GM12878 (cell line): ENCODE results near the gene SAFB. TPM values are rescaled to one million over a fixed set of nuclear protein-coding genes. Genes with fewer than 3 reads are reported as not detected.

Experiments
- BCL11A ChIP-seq: IDR thresholded peaks from 2 replicates; pipeline ENCODE4 v1.6.1; 2011; ENCODE audit warnings: low read depth, low read length
- CBFB ChIP-seq: IDR thresholded peaks from 2 replicates; pipeline ENCODE4 v1.6.1; 2016; ENCODE audit warnings: antibody characterized with exemption, low read depth
- CEBPB ChIP-seq, 2 experiments: fragments of 150-350 bp in 1 of 2; IDR thresholded peaks; 2 replicates each; pipeline ENCODE4 v1.6.1; 2012 to 2014; ENCODE audit warnings: low read depth in 2 of 2, low read length in 2 of 2, borderline replicate concordance in 1 of 2, inconsistent platforms in 1 of 2
- CHD1 ChIP-seq: IDR thresholded peaks from 2 replicates; pipeline ENCODE4 v1.6.1; 2012; ENCODE audit warnings: low read depth, low read length, improper control_type of control experiment
- EED ChIP-seq: sonication (generic); IDR thresholded peaks from 2 replicates; pipeline ENCODE4 v1.6.1; 2016; ENCODE audit warnings: antibody characterized with exemption, low read depth
- ETV6 ChIP-seq, 2 experiments: fragments of 450-650 bp in 1 of 2; IDR thresholded peaks in 1 of 2; conservative IDR thresholded peaks in 1 of 2; 2 replicates each; pipeline ENCODE4 v1.6.1; 2014; ENCODE audit warnings: antibody characterized with exemption in 1 of 2, borderline replicate concordance in 1 of 2, low read depth in 1 of 2, mild to moderate bottlenecking in 1 of 2, moderate library complexity in 1 of 2
- FOXK2 ChIP-seq: fragments of 450-650 bp; IDR thresholded peaks from 2 replicates; pipeline ENCODE4 v1.6.1; 2017; ENCODE audit warnings: mild to moderate bottlenecking, moderate library complexity
- KLF5 ChIP-seq: fragments of 450-650 bp; IDR thresholded peaks from 2 replicates; pipeline ENCODE4 v1.6.1; 2014; ENCODE audit warnings: mild to moderate bottlenecking; ENCODE audit not compliant: partially characterized antibody
- MEF2A ChIP-seq: IDR thresholded peaks from 2 replicates; pipeline ENCODE4 v1.6.1; 2011; ENCODE audit warnings: low read depth, mild to moderate bottlenecking, low read length, moderate library complexity; ENCODE audit not compliant: insufficient read depth
- MYC ChIP-seq: IDR thresholded peaks from 2 replicates; pipeline ENCODE4 v1.6.1; 2011; ENCODE audit warnings: mild to moderate bottlenecking, low read length, moderate library complexity, inconsistent platforms; ENCODE audit not compliant: insufficient read depth, insufficient replicate concordance, insufficient read length, severe bottlenecking
- NFXL1 ChIP-seq: fragments of 450-650 bp; IDR thresholded peaks from 2 replicates; pipeline ENCODE4 v1.6.1; 2017; ENCODE audit warnings: antibody characterized with exemption, mild to moderate bottlenecking, borderline replicate concordance
- NR2F1 ChIP-seq: fragments of 450-650 bp; conservative IDR thresholded peaks from 2 replicates; pipeline ENCODE4 v1.6.1; 2017; ENCODE audit warnings: mild to moderate bottlenecking
- NRF1 ChIP-seq: conservative IDR thresholded peaks from 2 replicates; pipeline ENCODE4 v1.6.1; 2011; ENCODE audit warnings: mild to moderate bottlenecking, low read depth, low read length, improper control_type of control experiment
- RBBP5 ChIP-seq: fragments of 200-600 bp; sonication (generic); conservative IDR thresholded peaks from 2 replicates; pipeline ENCODE4 v1.6.1; 2016
- RELA ChIP-seq: fragments of 450-650 bp; IDR thresholded peaks from 2 replicates; pipeline ENCODE4 v1.8.0; 2014; ENCODE audit warnings: borderline replicate concordance; ENCODE audit not compliant: partially characterized antibody
- SMAD1 ChIP-seq: fragments of 450-650 bp; IDR thresholded peaks from 2 replicates; pipeline ENCODE4 v1.6.1; 2018; ENCODE audit warnings: mild to moderate bottlenecking, low read depth; ENCODE audit not compliant: partially characterized antibody
- SREBF1 ChIP-seq: IDR thresholded peaks from 2 replicates; pipeline ENCODE4 v1.6.1; 2012; ENCODE audit warnings: mild to moderate bottlenecking, low read length
- ZZZ3 ChIP-seq: IDR thresholded peaks from 2 replicates; pipeline ENCODE4 v1.6.1; 2011; ENCODE audit warnings: low read depth; ENCODE audit not compliant: control insufficient read depth, insufficient read length
- polyA plus RNA-seq, 11 experiments: library from polyadenylated mRNA; depleted of rRNA in 4 of 11; unstranded in 6 of 11; stranded (reverse) in 5 of 11; fragments of >200 nt; fragmentation: Nextera tagmentation in 4 of 11; fragmentation: Illumina TruSeq in 1 of 11; extraction: Ambion mirVana in 4 of 11; extraction: Trizol in 1 of 11; gene quantifications; 1 replicate in 1 of 11; 2 replicates in 10 of 11; pipeline versions ENCODE4 v1.2.1 to v1.2.3, GENCODE V29; 2011 to 2016; ENCODE audit warnings: inconsistent platforms in 2 of 11, missing spikeins in 2 of 11, low read depth in 1 of 11
- total RNA-seq, 4 experiments: library from RNA; depleted of rRNA in 3 of 4; stranded (reverse); fragments of >200 nt in 3 of 4; fragmentation: Illumina TruSeq in 1 of 4; extraction: Trizol in 1 of 4; gene quantifications; 2 replicates each; pipeline versions ENCODE4 v1.2.1 to v1.2.3, GENCODE V29; 2013 to 2021
- TF ChIP-seq, protein P1 (sequence below): IDR thresholded peaks from 2 replicates; pipeline ENCODE4 v1.6.1; 2011; ENCODE audit warnings: mild to moderate bottlenecking, low read depth, low read length, moderate library complexity; ENCODE audit not compliant: insufficient replicate concordance
- TF ChIP-seq, protein P2 (sequence below): fragments of 450-650 bp; formaldehyde crosslinking; IDR thresholded peaks from 2 replicates; pipeline ENCODE4 v1.4.0; 2022; ENCODE audit warnings: mild to moderate bottlenecking, moderate library complexity
- TF ChIP-seq, protein P3 (sequence below): IDR thresholded peaks from 2 replicates; pipeline ENCODE4 v1.6.1; 2012; ENCODE audit warnings: low read length, inconsistent platforms
- TF ChIP-seq, protein P4 (sequence below): IDR thresholded peaks from 2 replicates; pipeline ENCODE4 v1.6.1; 2012; ENCODE audit warnings: low read depth, low read length, improper control_type of control experiment

The SAFB gene
- total and polyA plus RNA-seq, 10 of the 15 experiments (the other 5 are each of a cell fraction or from before 2014, with no cell fraction given), result 1.6 to 131 (median 61.2) TPM

DNA sequence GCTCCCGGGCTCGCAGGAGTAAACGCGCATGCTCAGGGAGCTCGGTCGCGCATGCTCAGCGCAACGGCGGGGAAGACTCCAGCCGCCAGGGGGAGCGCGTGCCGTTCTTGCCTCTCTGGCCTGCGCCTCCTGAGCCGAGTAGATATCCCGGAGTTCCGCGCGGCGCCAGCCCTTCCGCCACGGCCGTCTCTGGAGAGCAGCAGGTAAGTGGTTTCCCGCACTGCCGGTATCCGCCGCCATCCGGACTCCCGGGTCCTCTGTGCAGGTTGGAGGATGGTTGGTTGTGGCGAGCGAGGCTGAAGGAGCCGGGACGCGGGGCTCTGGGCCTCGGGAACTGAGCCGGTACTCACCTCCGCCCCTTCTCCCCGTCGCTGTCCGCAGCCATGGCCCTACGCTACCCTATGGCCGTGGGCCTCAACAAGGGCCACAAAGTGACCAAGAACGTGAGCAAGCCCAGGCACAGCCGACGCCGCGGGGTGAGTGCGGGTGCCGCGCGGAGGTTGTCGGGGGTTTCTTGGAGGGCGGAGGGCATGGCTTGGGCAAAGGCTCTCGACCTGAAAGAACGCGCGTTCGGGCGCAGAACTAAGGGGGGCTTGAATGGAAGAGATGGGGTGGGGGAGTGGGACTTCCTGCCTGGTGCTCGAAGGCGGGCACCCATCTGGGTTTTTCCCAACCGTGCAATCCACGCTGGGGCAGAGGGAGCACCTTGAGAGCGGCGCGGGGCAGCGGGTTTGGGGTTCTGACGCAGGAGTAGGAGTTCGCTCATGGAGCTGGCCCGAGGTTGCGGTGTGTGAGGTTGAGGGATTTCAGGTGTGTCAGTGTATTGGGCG is 67.5 kb downstream of the SAFB start, which contains the start of gene RPL36 (continued):
- TF ChIP-seq KLF5 (peak; percentile 79), MYC (peak; percentile 95), ETV6 (conservative IDR thresholded peaks at IDR 0.05 in 1 of 2, IDR thresholded peaks at IDR 0.05 in 1 of 2; ENCODE audit: borderline replicate concordance in 1 of 2, low read depth in 1 of 2) (peak in 1 of 2 experiments; percentile 35; a peak in 1 of 4 replicates), NFXL1 (no peak), SREBF1 (no peak), CBFB (peak; percentile 94), BCL11A (no peak), NRF1 (peak; percentile 100), RELA (peak; percentile 78), ZZZ3 (no peak), CHD1 (0 out of 2 replicates have a peak, but pooled peaks have one; percentile 52), CEBPB (IDR thresholded peaks at IDR 0.05; ENCODE audit: borderline replicate concordance in 1 of 2, low read depth in 2 of 2, low read length in 2 of 2) (no peak), RBBP5 (peak; percentile 96; the same call in 1 of the 2 replicates), EED (0 out of 2 replicates have a peak, but pooled peaks have one; percentile 15), FOXK2 (no peak), SMAD1 (peak; percentile 61), MEF2A (0 out of 2 replicates have a peak, but pooled peaks have one; percentile 43), NR2F1 (peak; percentile 72; the same call in 1 of the 2 replicates)
- TF ChIP-seq, protein P1, sequence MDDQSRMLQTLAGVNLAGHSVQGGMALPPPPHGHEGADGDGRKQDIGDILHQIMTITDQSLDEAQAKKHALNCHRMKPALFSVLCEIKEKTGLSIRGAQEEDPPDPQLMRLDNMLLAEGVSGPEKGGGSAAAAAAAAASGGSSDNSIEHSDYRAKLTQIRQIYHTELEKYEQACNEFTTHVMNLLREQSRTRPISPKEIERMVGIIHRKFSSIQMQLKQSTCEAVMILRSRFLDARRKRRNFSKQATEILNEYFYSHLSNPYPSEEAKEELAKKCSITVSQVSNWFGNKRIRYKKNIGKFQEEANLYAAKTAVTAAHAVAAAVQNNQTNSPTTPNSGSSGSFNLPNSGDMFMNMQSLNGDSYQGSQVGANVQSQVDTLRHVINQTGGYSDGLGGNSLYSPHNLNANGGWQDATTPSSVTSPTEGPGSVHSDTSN, result no peak
- TF ChIP-seq, protein P2, sequence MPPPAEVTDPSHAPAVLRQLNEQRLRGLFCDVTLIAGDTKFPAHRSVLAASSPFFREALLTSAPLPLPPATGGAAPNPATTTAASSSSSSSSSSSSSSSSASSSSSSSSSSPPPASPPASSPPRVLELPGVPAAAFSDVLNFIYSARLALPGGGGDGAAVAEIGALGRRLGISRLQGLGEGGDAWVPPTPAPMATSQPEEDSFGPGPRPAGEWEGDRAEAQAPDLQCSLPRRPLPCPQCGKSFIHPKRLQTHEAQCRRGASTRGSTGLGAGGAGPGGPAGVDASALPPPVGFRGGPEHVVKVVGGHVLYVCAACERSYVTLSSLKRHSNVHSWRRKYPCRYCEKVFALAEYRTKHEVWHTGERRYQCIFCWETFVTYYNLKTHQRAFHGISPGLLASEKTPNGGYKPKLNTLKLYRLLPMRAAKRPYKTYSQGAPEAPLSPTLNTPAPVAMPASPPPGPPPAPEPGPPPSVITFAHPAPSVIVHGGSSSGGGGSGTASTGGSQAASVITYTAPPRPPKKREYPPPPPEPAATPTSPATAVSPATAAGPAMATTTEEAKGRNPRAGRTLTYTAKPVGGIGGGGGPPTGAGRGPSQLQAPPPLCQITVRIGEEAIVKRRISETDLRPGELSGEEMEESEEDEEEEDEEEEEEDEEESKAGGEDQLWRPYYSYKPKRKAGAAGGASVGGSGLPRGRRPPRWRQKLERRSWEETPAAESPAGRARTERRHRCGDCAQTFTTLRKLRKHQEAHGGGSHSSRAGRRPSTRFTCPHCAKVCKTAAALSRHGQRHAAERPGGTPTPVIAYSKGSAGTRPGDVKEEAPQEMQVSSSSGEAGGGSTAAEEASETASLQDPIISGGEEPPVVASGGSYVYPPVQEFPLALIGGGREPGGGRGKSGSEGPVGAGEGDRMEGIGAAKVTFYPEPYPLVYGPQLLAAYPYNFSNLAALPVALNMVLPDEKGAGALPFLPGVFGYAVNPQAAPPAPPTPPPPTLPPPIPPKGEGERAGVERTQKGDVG (CRISPR knock-in tag), result no peak
- TF ChIP-seq, protein P3, sequence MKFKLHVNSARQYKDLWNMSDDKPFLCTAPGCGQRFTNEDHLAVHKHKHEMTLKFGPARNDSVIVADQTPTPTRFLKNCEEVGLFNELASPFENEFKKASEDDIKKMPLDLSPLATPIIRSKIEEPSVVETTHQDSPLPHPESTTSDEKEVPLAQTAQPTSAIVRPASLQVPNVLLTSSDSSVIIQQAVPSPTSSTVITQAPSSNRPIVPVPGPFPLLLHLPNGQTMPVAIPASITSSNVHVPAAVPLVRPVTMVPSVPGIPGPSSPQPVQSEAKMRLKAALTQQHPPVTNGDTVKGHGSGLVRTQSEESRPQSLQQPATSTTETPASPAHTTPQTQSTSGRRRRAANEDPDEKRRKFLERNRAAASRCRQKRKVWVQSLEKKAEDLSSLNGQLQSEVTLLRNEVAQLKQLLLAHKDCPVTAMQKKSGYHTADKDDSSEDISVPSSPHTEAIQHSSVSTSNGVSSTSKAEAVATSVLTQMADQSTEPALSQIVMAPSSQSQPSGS, result no peak
- TF ChIP-seq, protein P4, sequence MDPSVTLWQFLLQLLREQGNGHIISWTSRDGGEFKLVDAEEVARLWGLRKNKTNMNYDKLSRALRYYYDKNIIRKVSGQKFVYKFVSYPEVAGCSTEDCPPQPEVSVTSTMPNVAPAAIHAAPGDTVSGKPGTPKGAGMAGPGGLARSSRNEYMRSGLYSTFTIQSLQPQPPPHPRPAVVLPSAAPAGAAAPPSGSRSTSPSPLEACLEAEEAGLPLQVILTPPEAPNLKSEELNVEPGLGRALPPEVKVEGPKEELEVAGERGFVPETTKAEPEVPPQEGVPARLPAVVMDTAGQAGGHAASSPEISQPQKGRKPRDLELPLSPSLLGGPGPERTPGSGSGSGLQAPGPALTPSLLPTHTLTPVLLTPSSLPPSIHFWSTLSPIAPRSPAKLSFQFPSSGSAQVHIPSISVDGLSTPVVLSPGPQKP, result 0 out of 2 replicates have a peak, but pooled peaks have one; percentile 50
